Right lobe of liver (tissue), 4 donors: ENCODE measurements around the gene ATP2B1.

Source experiments
- POLR2A ChIP-seq: fragments of 450-650 bp; IDR thresholded peaks from one replicate; pipeline ENCODE4 v1.6.1; 2017; ENCODE audit warnings: antibody characterized with exemption, mild to moderate bottlenecking
- TF ChIP-seq, protein P1 (sequence below), 4 donors: fragments of 200-600 bp in 3 of 4; fragments of 450-650 bp in 1 of 4; IDR thresholded peaks; one replicate each; pipeline versions ENCODE4 v1.5.1 to v1.8.0; 2016 to 2022; ENCODE audit warnings: antibody characterized with exemption in 4 of 4, mild to moderate bottlenecking in 2 of 4
- donor health status: DM: no; HTN: no; CAD: no.
- donor health status: DM: no; HTN: no; CAD: no.
- donor health status: DM: no; HTN: yes; CAD: no.

DNA sequence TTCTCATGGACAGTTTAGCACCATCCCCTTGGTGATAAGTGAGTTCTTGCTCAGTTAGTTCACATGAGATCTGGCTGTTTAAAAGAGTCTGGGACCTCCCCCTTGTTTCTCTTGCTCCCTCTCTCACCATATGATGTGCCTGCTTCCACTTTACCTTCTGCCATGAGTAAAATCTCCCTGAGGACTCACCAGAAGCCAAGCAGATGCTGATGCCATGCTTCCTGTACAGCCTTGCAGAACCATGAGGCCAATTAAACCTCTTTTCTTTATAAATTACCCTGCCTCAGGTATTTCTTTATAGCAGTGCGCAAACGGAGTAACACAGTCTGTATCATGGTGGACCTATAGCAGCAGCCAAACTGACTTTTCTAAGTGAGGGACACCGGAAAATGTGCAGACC lies 58.8 kb downstream of the ATP2B1 start:
- TF ChIP-seq, protein P1, sequence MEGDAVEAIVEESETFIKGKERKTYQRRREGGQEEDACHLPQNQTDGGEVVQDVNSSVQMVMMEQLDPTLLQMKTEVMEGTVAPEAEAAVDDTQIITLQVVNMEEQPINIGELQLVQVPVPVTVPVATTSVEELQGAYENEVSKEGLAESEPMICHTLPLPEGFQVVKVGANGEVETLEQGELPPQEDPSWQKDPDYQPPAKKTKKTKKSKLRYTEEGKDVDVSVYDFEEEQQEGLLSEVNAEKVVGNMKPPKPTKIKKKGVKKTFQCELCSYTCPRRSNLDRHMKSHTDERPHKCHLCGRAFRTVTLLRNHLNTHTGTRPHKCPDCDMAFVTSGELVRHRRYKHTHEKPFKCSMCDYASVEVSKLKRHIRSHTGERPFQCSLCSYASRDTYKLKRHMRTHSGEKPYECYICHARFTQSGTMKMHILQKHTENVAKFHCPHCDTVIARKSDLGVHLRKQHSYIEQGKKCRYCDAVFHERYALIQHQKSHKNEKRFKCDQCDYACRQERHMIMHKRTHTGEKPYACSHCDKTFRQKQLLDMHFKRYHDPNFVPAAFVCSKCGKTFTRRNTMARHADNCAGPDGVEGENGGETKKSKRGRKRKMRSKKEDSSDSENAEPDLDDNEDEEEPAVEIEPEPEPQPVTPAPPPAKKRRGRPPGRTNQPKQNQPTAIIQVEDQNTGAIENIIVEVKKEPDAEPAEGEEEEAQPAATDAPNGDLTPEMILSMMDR (IDR thresholded peaks at IDR 0.05): no peak
- no peak for TF ChIP-seq POLR2A
